Duodenal mucosa (tissue), 2 donors: Measurements from ENCODE around the gene GULP1.
"Not testable (repeated sequence)": the region's sequence is repeated elsewhere in the genome, so short reads cannot be mapped to it uniquely, and the experiment has no call there.

Experiments
- H3K27ac ChIP-seq: one replicate; pipeline ENCODE4 v1.7.0; 2013; ENCODE audit warnings: low read depth, low read length
- H3K27me3 ChIP-seq, 2 donors: one replicate each; pipeline ENCODE4 v1.7.0; 2013; ENCODE audit warnings: low read length in 2 of 2, control low read depth in 1 of 2; ENCODE audit not compliant: insufficient read depth in 2 of 2, control insufficient read depth in 1 of 2
- H3K36me3 ChIP-seq, 2 donors: one replicate each; pipeline ENCODE4 v1.7.0; 2013; ENCODE audit warnings: low read length in 2 of 2, control low read depth in 1 of 2; ENCODE audit not compliant: insufficient read depth in 2 of 2, control insufficient read depth in 1 of 2
- H3K4me1 ChIP-seq, 2 donors: one replicate each; pipeline ENCODE4 v1.7.0; 2013; ENCODE audit warnings: low read length in 2 of 2, control low read depth in 1 of 2; ENCODE audit not compliant: insufficient read depth in 2 of 2, control insufficient read depth in 1 of 2
- H3K4me3 ChIP-seq, 2 donors: one replicate each; pipeline ENCODE4 v1.7.0; 2013; ENCODE audit warnings: low read length in 2 of 2, low read depth in 1 of 2
- H3K9ac ChIP-seq, 2 donors: one replicate each; pipeline ENCODE4 v1.7.0; 2013; ENCODE audit warnings: low read length in 2 of 2, low read depth in 1 of 2
- H3K9me3 ChIP-seq, 2 donors: one replicate each; pipeline ENCODE4 v1.7.0; 2013; ENCODE audit warnings: low read length in 2 of 2, control low read depth in 1 of 2; ENCODE audit not compliant: control insufficient read depth in 1 of 2

The GULP1 gene

DNA sequence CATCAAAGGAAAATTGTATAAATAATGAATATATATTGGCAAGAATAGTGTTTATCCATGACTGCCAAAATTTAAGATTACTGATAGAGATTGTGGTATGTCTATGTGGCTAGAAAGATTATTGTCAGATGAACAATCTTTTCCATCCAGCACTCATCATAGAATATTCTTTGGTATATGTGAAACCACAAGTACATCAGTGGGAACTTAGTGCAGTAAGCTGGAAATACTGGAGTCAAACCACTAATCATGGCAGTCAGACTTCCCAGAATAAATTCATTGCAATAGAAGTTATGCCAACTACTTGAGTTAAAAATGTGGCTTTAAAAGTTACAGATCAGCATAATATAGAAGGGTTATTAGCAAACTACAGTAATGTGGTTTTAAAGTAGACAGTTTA lies 310.3 kb downstream of the GULP1 start:
- Histone ChIP-seq H3K4me1 (no peaks in the 10 kb centered on the region), H3K4me3 (no peak overlapping the region), H3K9me3 (no peaks in the 10 kb centered on the region)

DNA sequence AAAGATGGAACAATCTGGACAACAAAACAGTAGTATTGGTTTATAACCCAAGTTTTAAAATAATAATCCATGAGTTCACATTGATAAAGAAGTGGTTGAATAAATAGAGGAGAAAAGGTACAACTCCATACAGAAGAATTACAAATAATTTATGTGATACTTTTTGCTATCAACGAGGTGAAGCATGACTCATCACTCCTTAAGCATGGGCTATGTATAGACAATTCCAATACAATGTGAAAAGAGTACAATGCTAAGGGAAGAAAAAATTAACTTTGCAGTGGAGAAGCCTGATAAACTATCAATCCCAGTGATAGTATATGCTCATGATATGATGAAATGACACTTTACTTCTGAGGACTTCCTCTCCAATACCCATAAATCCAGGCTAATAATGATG lies 312.9 kb downstream of the GULP1 start:
- H3K27me3 ChIP-seq: no peaks in the 10 kb centered on the region
- H3K4me3 ChIP-seq: no peak overlapping the region
- no peak overlapping the region for H3K9ac ChIP-seq
- no peaks in the 10 kb centered on the region for H3K36me3 ChIP-seq
- no peak overlapping the region for H3K27ac ChIP-seq
- H3K9me3 ChIP-seq: no peaks in the 10 kb centered on the region
- no peaks in the 10 kb centered on the region for H3K4me1 ChIP-seq

More for the DNA sequence above, 310.3 kb downstream of the GULP1 start:
- H3K9ac ChIP-seq: no peak overlapping the region
- H3K27ac ChIP-seq: no peak overlapping the region
- H3K36me3 ChIP-seq: no peaks in the 10 kb centered on the region
- no peaks in the 10 kb centered on the region for H3K27me3 ChIP-seq

DNA sequence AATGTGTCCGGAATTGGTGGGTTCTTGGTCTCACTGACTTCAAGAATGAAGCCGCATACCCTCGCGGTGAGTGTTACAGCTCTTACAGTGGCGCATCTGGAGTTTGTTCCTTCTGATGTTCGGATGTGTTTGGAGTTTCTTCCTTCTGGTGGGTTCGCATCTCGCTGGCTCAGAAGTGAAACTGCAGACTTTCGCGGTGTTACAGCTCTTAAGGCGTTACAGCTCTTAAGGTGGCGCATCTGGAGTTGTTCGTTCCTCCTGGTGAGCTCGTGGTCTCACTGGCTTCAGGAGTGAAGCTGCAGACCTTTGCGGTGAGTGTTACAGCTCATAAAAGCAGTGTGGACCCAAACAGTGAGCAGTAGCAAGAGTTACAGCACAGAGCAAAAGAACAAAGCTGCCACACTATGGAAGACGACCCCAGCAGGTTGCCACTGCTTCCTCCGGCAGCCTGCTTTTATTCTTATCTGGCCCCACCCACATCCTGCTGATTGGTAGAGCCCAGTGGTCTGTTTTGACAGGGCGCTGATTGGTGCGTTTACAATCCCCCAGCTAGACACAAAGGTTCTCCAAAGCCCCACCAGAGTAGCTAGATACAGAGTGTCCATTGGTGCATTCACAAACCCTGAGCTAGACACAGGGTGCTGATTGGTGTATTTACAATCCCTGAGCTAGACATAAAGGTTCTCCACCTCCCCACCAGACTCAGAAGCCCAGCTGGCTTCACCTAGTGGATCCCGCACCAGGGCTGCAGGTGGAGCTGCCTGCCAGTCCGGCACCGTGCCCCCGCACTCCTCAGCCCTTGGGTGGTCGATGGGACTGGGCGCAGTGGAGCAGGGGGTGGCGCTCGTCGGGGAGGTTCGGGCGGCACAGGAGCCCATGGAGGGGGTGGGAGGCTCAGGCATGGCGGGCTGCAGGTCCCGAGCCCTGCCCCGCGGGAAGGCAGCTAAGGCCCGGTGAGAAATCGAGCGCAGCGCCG lies 314.2 kb downstream of the GULP1 start:
- not testable (repeated sequence) for H3K27me3 ChIP-seq, H3K27ac ChIP-seq, H3K36me3 ChIP-seq, H3K9ac ChIP-seq, H3K4me1 ChIP-seq, H3K9me3 ChIP-seq, H3K4me3 ChIP-seq

- not testable (repeated sequence) for H3K9ac ChIP-seq, H3K27ac ChIP-seq, H3K4me3 ChIP-seq, H3K9me3 ChIP-seq, H3K27me3 ChIP-seq, H3K36me3 ChIP-seq, H3K4me1 ChIP-seq
Measured at GRCh38 chr2:188606596-188606995, 314.9 kb downstream of the GULP1 start.

GRCh38 chr2:188607501-188607900 lies 315.8 kb downstream of the GULP1 start:
- no peaks in the 10 kb centered on the region for H3K27me3 ChIP-seq
- H3K36me3 ChIP-seq: no peaks in the 10 kb centered on the region
- H3K9me3 ChIP-seq: no peaks in the 10 kb centered on the region
- H3K27ac ChIP-seq: no peak overlapping the region
- no peak overlapping the region for H3K4me3 ChIP-seq
- H3K9ac ChIP-seq: no peak overlapping the region
- peaks cover 0 to 6% of the 10 kb centered on the region in 2 donors for H3K4me1 ChIP-seq

DNA sequence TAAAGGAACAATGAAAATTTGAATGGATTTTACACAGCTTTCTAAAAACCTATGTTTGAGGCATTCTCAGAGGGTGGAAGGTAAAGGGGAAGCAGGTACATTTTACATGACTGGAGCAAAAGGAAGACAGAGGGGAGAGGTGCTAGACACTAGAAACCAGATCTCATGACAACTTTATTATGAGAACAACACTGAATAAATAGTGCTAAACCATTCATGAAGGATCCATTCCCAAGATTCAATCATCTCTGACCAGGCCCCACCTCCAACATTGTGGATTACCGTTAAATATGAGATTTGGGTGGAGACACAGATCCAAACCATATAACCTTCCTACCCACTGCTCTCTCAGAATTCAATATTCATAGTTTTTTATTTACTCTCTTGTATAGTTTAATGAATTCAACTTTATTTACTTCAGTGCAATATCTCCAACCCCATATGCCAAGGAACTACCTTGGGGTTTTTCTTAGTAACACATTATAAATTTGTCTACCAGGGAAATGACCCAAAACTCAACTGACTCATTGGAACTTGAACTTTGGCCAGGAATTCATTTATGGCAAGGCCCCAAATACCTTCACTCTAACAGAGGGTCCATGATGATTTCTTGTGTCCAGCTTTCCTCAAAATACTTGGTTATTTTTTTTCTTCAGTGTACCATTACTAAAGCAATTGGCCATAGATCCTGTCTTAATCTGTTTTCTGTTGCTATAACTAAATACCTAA lies 317.8 kb downstream of the GULP1 start:
- Histone ChIP-seq H3K9ac (no peak overlapping the region), H3K36me3 (no peaks in the 10 kb centered on the region), H3K27me3 (no peaks in the 10 kb centered on the region), H3K9me3 (no peaks in the 10 kb centered on the region), H3K4me3 (no peak overlapping the region), H3K27ac (no peak overlapping the region), H3K4me1 (peaks cover 0 to 6% of the 10 kb centered on the region in 2 donors)

- H3K9me3 ChIP-seq: no peaks in the 10 kb centered on the region
- peaks cover 0 to 6% of the 10 kb centered on the region in 2 donors for H3K4me1 ChIP-seq
- H3K27ac ChIP-seq: no peak overlapping the region
- no peaks in the 10 kb centered on the region for H3K27me3 ChIP-seq
- H3K4me3 ChIP-seq: no peak overlapping the region
- no peaks in the 10 kb centered on the region for H3K36me3 ChIP-seq
- H3K9ac ChIP-seq: no peak overlapping the region
Measured at GRCh38 chr2:188610050-188610444, 318.4 kb downstream of the GULP1 start.

- no peak overlapping the region for H3K27ac ChIP-seq
- H3K4me1 ChIP-seq: peaks cover 0 to 6% of the 10 kb centered on the region in 2 donors
- H3K36me3 ChIP-seq: no peaks in the 10 kb centered on the region
- H3K9me3 ChIP-seq: no peaks in the 10 kb centered on the region
- H3K27me3 ChIP-seq: no peaks in the 10 kb centered on the region
- no peak overlapping the region for H3K4me3 ChIP-seq
- no peak overlapping the region for H3K9ac ChIP-seq
Measured at GRCh38 chr2:188610827-188611226, 319.2 kb downstream of the GULP1 start.

GRCh38 chr2:188619146-188619545 lies 327.5 kb downstream of the GULP1 start:
- Histone ChIP-seq H3K4me3 (no peak overlapping the region), H3K36me3 (no peaks in the 10 kb centered on the region), H3K27me3 (no peaks in the 10 kb centered on the region), H3K9me3 (no peaks in the 10 kb centered on the region), H3K9ac (no peak overlapping the region), H3K4me1 (no peaks in the 10 kb centered on the region), H3K27ac (no peak overlapping the region)

DNA sequence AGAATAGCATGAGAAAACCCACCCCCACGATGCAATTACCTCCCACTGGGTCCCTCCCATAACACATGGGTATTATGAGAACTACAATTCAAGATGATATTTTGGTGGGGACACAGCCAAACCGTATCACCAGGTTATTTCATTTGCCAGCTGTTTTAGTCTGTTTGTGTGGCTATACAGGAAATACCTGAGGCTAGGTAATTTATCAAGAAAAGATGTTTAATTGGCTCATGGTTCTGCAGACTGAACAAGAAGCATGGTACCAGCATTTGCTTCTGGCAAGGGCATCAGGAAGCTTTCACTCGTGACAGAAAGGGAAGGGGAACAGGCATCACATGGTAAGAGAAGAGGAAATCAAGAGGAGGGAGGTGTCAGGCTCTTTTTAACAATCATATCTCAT lies 329.2 kb downstream of the GULP1 start:
- no peaks in the 10 kb centered on the region for H3K9me3 ChIP-seq
- no peaks in the 10 kb centered on the region for H3K4me1 ChIP-seq
- no peak overlapping the region for H3K9ac ChIP-seq
- no peak overlapping the region for H3K4me3 ChIP-seq
- no peaks in the 10 kb centered on the region for H3K27me3 ChIP-seq
- H3K36me3 ChIP-seq: no peaks in the 10 kb centered on the region
- no peak overlapping the region for H3K27ac ChIP-seq
